PC-9 (cell line): ENCODE results near the gene GSX1. TPM values are rescaled to one million over a fixed set of nuclear protein-coding genes. Genes with fewer than 3 reads are reported as not detected.

Experiments
- BruUV-seq: library from RNA; stranded (reverse); fragments of 400-500 nt; replicated peaks from 2 replicates; lab custom pipeline; 2021; lab: Mats Ljungman, UMichigan
- CTCF ChIA-PET: fragments of 300-600 bp; sonication (Branson Sonifier 250); formaldehyde crosslinking; loops from one replicate; lab custom pipeline; 2022; ENCODE audit warnings: antibody characterized with exemption; lab: Charles Lee
- POLR2A ChIA-PET: fragments of 300-600 bp; sonication (Branson Sonifier 250); formaldehyde crosslinking; loops from one replicate; lab custom pipeline; 2022; ENCODE audit warnings: antibody characterized with exemption; ENCODE audit not compliant: unreplicated experiment; lab: Charles Lee
- DNase-seq, 2 experiments: peaks; one replicate each; pipeline versions ENCODE4 v3.0.0 to v3.0.0-alpha.2; 2015 to 2022; ENCODE audit warnings: mixed read lengths in 1 of 2
- H2AFZ ChIP-seq: fragments of 200-600 bp; sonication (generic); 2 replicates; pipeline ENCODE4 v1.8.1; 2017; ENCODE audit warnings: antibody characterized with exemption
- H3F3A ChIP-seq: fragments of 200-600 bp; sonication (generic); 2 replicates; pipeline ENCODE4 v1.8.1; 2017; ENCODE audit warnings: antibody characterized with exemption, mild to moderate bottlenecking, low read depth; ENCODE audit not compliant: insufficient read depth
- H3K27ac ChIP-seq: fragments of 200-600 bp; sonication (generic); 2 replicates; pipeline ENCODE4 v1.6.1; 2016; ENCODE audit warnings: mixed run types
- H3K27me3 ChIP-seq: fragments of 200-600 bp; sonication (generic); 2 replicates; pipeline ENCODE4 v1.6.1; 2016; ENCODE audit warnings: low read depth, mixed run types; ENCODE audit not compliant: insufficient read depth
- H3K36me3 ChIP-seq: fragments of 200-600 bp; sonication (generic); 2 replicates; pipeline ENCODE4 v1.6.1; 2016; ENCODE audit warnings: low read depth, mixed run types
- H3K4me1 ChIP-seq: fragments of 200-600 bp; sonication (generic); replicated peaks from 2 replicates; pipeline ENCODE4 v1.6.1; 2016; ENCODE audit warnings: mixed run types; ENCODE audit not compliant: insufficient read depth
- H3K4me2 ChIP-seq: fragments of 200-600 bp; sonication (generic); 2 replicates; pipeline ENCODE4 v1.6.1; 2017; ENCODE audit warnings: mixed run types
- H3K4me3 ChIP-seq: fragments of 200-600 bp; sonication (generic); 2 replicates; pipeline ENCODE4 v1.6.1; 2016; ENCODE audit warnings: mixed run types
- H3K79me2 ChIP-seq: fragments of 200-600 bp; sonication (generic); 2 replicates; pipeline ENCODE4 v1.6.1; 2017; ENCODE audit warnings: low read depth, mixed run types
- H3K9me2 ChIP-seq: fragments of 200-600 bp; sonication (generic); 2 replicates; pipeline ENCODE4 v1.8.1; 2017; ENCODE audit warnings: mild to moderate bottlenecking; ENCODE audit not compliant: insufficient read depth
- H3K9me3 ChIP-seq: fragments of 200-600 bp; sonication (generic); 2 replicates; pipeline ENCODE4 v1.8.1; 2016; ENCODE audit warnings: low read depth; ENCODE audit not compliant: insufficient read depth
- H4K20me1 ChIP-seq: fragments of 200-600 bp; sonication (generic); 2 replicates; pipeline ENCODE4 v1.8.1; 2017; ENCODE audit not compliant: insufficient read depth
- EZH2 ChIP-seq: fragments of 200-600 bp; sonication (generic); IDR thresholded peaks from 2 replicates; pipeline ENCODE4 v1.8.0; 2017; ENCODE audit warnings: antibody characterized with exemption, low read depth
- intact Hi-C: fragments of 100-400 bp; cut with micrococcal nuclease; formaldehyde crosslinking; loops from one replicate; pipeline ENCODE4 v1.10.0; 2022; ENCODE audit not compliant: unreplicated experiment
- total RNA-seq: library from RNA; stranded (reverse); gene quantifications from 2 replicates; pipeline ENCODE4 v1.2.3, GENCODE V29; 2021
- TF ChIP-seq, protein P1 (sequence below): fragments of 200-600 bp; sonication (generic); conservative IDR thresholded peaks from 2 replicates; pipeline ENCODE4 v1.6.1; 2017; ENCODE audit warnings: mixed run types, antibody characterized with exemption, mild to moderate bottlenecking, moderate library complexity

The GSX1 gene
- total RNA-seq, 1 experiment from 2014 or later = not detected

DNA sequence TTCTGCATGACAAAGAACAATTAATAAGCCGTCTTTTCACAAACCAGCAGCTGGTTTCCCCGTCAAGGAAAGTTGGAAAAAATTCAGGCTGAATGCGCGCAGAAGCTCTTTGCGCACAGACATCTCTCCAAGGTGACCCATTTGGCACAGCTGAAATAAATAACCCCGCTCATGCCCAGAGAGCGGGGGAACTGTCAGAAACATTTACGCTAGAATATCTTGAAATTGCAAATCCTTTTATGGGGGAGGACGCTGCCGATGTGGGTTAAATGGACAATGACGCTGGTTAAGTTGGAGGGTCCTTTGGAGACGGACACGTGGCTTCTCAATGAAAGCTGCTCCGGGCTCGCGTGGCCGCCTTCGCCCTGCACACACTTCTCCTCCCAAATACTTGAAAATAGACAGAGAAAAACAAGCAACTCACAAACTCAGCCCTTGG, 30.6 kb downstream of the GSX1 start:
- no peaks in the 10 kb centered on the region for H4K20me1 ChIP-seq
- POLR2A ChIA-PET = no interaction called here
- intact Hi-C loops = no loop called here
- no peaks in the 10 kb centered on the region for H3F3A ChIP-seq
- no peak overlapping the region for H3K27ac ChIP-seq
- H3K36me3 ChIP-seq = no peaks in the 10 kb centered on the region
- H3K4me1 ChIP-seq = 0 out of 2 replicates have a peak, but pooled peaks cover 3% of the 10 kb centered on the region
- H3K4me2 ChIP-seq = no peak overlapping the region
- peaks cover 69% of the 10 kb centered on the region for H3K27me3 ChIP-seq
- TF ChIP-seq, protein P1, sequence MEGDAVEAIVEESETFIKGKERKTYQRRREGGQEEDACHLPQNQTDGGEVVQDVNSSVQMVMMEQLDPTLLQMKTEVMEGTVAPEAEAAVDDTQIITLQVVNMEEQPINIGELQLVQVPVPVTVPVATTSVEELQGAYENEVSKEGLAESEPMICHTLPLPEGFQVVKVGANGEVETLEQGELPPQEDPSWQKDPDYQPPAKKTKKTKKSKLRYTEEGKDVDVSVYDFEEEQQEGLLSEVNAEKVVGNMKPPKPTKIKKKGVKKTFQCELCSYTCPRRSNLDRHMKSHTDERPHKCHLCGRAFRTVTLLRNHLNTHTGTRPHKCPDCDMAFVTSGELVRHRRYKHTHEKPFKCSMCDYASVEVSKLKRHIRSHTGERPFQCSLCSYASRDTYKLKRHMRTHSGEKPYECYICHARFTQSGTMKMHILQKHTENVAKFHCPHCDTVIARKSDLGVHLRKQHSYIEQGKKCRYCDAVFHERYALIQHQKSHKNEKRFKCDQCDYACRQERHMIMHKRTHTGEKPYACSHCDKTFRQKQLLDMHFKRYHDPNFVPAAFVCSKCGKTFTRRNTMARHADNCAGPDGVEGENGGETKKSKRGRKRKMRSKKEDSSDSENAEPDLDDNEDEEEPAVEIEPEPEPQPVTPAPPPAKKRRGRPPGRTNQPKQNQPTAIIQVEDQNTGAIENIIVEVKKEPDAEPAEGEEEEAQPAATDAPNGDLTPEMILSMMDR = no peak
- TF ChIP-seq EZH2 = no peak
- no peak overlapping the region for H2AFZ ChIP-seq
- H3K9me2 ChIP-seq = no peaks in the 10 kb centered on the region
- H3K79me2 ChIP-seq = no peaks in the 10 kb centered on the region
- H3K9me3 ChIP-seq = no peaks in the 10 kb centered on the region
- DNase-seq = no peak
- no peak overlapping the region for H3K4me3 ChIP-seq
- CTCF ChIA-PET = no interaction called here
- BruUV-seq = no TSS peak

DNA sequence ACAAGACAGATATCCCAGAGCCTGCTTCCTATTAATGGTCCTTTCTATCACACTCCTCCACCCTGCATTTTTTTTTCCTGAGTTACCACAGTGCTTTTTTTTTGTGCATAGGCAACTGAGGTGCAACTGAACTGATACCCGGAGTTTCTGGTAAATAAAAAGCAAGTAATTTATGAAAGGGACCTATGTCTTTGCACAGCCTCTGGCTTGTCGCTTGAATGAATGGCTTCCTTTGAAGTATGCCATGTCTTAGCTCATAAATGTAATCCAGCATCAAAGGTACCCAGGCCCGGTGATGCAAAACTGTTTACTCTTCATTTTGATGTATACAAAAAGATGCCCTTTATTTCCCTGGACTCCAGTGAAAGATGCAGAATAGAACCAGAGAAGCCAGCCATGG, 31.8 kb downstream of the GSX1 start:
- H3K27me3 ChIP-seq = peaks cover 61% of the 10 kb centered on the region
- no peaks in the 10 kb centered on the region for H3K9me3 ChIP-seq
- H3K9me2 ChIP-seq = no peaks in the 10 kb centered on the region
- H2AFZ ChIP-seq = no peak overlapping the region
- H3K4me2 ChIP-seq = no peak overlapping the region
- no peak overlapping the region for H3K27ac ChIP-seq
- no peaks in the 10 kb centered on the region for H4K20me1 ChIP-seq
- no peaks in the 10 kb centered on the region for H3F3A ChIP-seq
- POLR2A ChIA-PET = no interaction called here
- CTCF ChIA-PET = no interaction called here
- intact Hi-C loops = no loop called here
- no peak for TF ChIP-seq EZH2
- TF ChIP-seq, protein P1 = no peak
- no peak for DNase-seq
- H3K4me1 ChIP-seq = 0 out of 2 replicates have a peak, but pooled peaks cover 3% of the 10 kb centered on the region
- no TSS peak for BruUV-seq
- H3K79me2 ChIP-seq = no peaks in the 10 kb centered on the region
- H3K36me3 ChIP-seq = no peaks in the 10 kb centered on the region
- H3K4me3 ChIP-seq = no peak overlapping the region

DNA sequence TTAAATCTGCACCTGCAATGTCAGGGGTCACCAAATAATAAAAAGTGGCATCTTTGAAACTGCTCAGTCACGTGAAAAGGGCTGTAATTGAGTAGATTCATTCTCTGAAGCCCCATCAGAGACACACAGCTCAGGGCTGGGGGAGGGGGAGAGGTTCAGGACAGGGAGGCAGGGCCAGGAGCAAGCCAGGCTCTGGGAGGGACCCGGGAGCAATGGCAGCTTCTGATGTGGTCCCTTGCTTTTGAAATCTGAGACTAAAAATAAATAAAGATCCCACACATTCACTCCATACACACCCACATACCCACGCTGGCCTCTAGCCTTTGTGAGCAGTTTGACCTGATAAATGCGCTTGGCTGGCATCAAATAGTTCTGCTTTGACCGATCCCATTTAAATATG, 32.8 kb downstream of the GSX1 start:
- TF ChIP-seq, protein P1 = no peak
- no peak for TF ChIP-seq EZH2
- POLR2A ChIA-PET = no interaction called here
- BruUV-seq = no TSS peak
- Histone ChIP-seq H3K9me3 (no peaks in the 10 kb centered on the region), H3K27me3 (peaks cover 51% of the 10 kb centered on the region), H3F3A (no peaks in the 10 kb centered on the region), H2AFZ (no peak overlapping the region), H3K36me3 (no peaks in the 10 kb centered on the region), H3K27ac (no peak overlapping the region), H3K4me2 (no peak overlapping the region), H3K79me2 (no peaks in the 10 kb centered on the region), H3K9me2 (no peaks in the 10 kb centered on the region), H3K4me3 (no peak overlapping the region), H3K4me1 (0 out of 2 replicates have a peak, but pooled peaks cover 3% of the 10 kb centered on the region), H4K20me1 (no peaks in the 10 kb centered on the region)
- intact Hi-C loops = no loop called here
- DNase-seq = no peak
- CTCF ChIA-PET = interaction anchor here (0.6 kb wide), 1 partner anchor 338 kb away, joined by 3 read pairs; no protein-coding TSS in a partner anchor
